Stomach (tissue), 9 donors: ENCODE results near the gene MPV17. TPM values are rescaled to one million over a fixed set of nuclear protein-coding genes. Genes with fewer than 3 reads are reported as not detected.

Experiments
- DNase-seq, 2 donors: peaks; one replicate each; pipeline versions ENCODE4 v3.0.0 to v3.0.0-alpha.2; 2013 to 2019
- H3K27ac ChIP-seq, 5 donors: fragments of 200-600 bp in 4 of 5; sonication (generic) in 4 of 5; one replicate each; pipeline ENCODE4 v1.5.1; 2013 to 2019; ENCODE audit warnings: mild to moderate bottlenecking in 1 of 5, moderate library complexity in 1 of 5
- H3K27me3 ChIP-seq, 3 donors: fragments of 200-600 bp; sonication (generic); one replicate each; pipeline ENCODE4 v1.5.1; 2017 to 2019; ENCODE audit warnings: mixed run types in 1 of 3
- H3K36me3 ChIP-seq, 4 donors: fragments of 200-600 bp; sonication (generic); 1 replicate in 3 of 4; 2 replicates in 1 of 4; pipeline ENCODE4 v1.5.1; 2016 to 2019
- H3K4me1 ChIP-seq, 4 donors: fragments of 200-600 bp; sonication (generic); one replicate each; pipeline ENCODE4 v1.5.1; 2016 to 2019
- H3K4me3 ChIP-seq, 4 donors: fragments of 200-600 bp; sonication (generic) in 3 of 4; one replicate each; pipeline ENCODE4 v1.5.1; 2016 to 2019; ENCODE audit warnings: mild to moderate bottlenecking in 1 of 4
- H3K9me3 ChIP-seq, 4 donors: fragments of 200-600 bp; sonication (generic); one replicate each; pipeline ENCODE4 v1.5.1; 2016 to 2019
- CTCF ChIP-seq, 7 experiments: fragments of 450-650 bp in 4 of 7; fragments of 200-600 bp in 3 of 7; sonication (generic) in 3 of 7; IDR thresholded peaks; one replicate each; pipeline ENCODE4 v1.5.1; 2016 to 2019; ENCODE audit warnings: antibody characterized with exemption in 7 of 7, control low read depth in 2 of 7, mild to moderate bottlenecking in 1 of 7
- EP300 ChIP-seq: sonication (generic); formaldehyde crosslinking; IDR thresholded peaks from one replicate; pipeline ENCODE4 v1.6.1; 2017; ENCODE audit warnings: antibody characterized with exemption
- POLR2A ChIP-seq, 4 donors: fragments of 450-650 bp; IDR thresholded peaks; one replicate each; pipeline ENCODE4 v1.6.1; 2016; ENCODE audit warnings: antibody characterized with exemption in 4 of 4, control low read depth in 2 of 4, mild to moderate bottlenecking in 1 of 4, moderate library complexity in 1 of 4
- POLR2AphosphoS5 ChIP-seq, 3 donors: sonication (generic); formaldehyde crosslinking; IDR thresholded peaks; one replicate each; pipeline ENCODE4 v1.6.1; 2016; ENCODE audit warnings: antibody characterized with exemption in 3 of 3
- WGBS, 5 donors: extraction: QIAGEN DNeasy Blood & Tissue Kit in 3 of 5; methylation state at CpG; one replicate each; pipeline versions ENCODE4 v1.1.5 to v1.1.7; 2013 to 2018; 5-methylcytosine and 5-hydroxymethylcytosine counted together
- intact Hi-C: fragments of 100-400 bp; cut with DNase I; formaldehyde crosslinking; loops from one replicate; pipeline ENCODE4 v1.15.1; 2023; ENCODE audit warnings: low total_unique reads
- polyA plus RNA-seq, 3 donors: library from polyadenylated mRNA; stranded (reverse); fragments of 200-250 nt; gene quantifications; one replicate each; pipeline ENCODE4 v1.2.3, GENCODE V29; 2013
- total RNA-seq, 5 donors: library from RNA; depleted of rRNA; stranded (reverse); fragments of >200 nt; gene quantifications; one replicate each; pipeline versions ENCODE4 v1.1.0 to v1.2.3, GENCODE V29; 2014 to 2016
- donor health status: healthy with polysubstance abuse.
- donor health status: Bipolar disorder and iron deficiency.
- donor health status: healthy.

The MPV17 gene
- total and polyA plus RNA-seq, 8 donors: 8.7 to 98.0 (median 58.5) TPM

GRCh38 chr2:27264253-27264752, 58.6 kb downstream of the MPV17 start:
- DNase-seq: peak in 1 of 2 donors; percentile 38
- TF ChIP-seq POLR2AphosphoS5 (IDR thresholded peaks at IDR 0.05): no peak
- no peak for TF ChIP-seq CTCF (IDR thresholded peaks at IDR 0.05)
- TF ChIP-seq EP300: no peak
- TF ChIP-seq POLR2A (IDR thresholded peaks at IDR 0.05): no peak
- intact Hi-C loops: no loop called here
- 0 to 2% (median 1%) methylated on average over 23 to 38 of the region's 38 CpGs for WGBS, 5 donors
- peaks cover 35 to 40% (median 39%) of the 10 kb centered on the region in 4 donors for H3K4me1 ChIP-seq
- H3K27me3 ChIP-seq: peaks cover 20 to 100% (median 61%) of the 10 kb centered on the region in 3 donors
- no peaks in the 10 kb centered on the region for H3K9me3 ChIP-seq
- H3K27ac ChIP-seq: no peak overlapping the region
- no peaks in the 10 kb centered on the region for H3K36me3 ChIP-seq
- peak overlapping the region; percentile 31 to 64 (median 46) for H3K4me3 ChIP-seq

GRCh38 chr2:27263287-27264252, 59.3 kb downstream of the MPV17 start:
- no peak for DNase-seq
- intact Hi-C loops: no loop called here

GRCh38 chr2:27262379-27263286, 60.3 kb downstream of the MPV17 start, which contains the start of gene SLC30A3:
Gene SLC30A3, minus strand, starts transcription at chr2:27263047. Its CDS starts 141 bp downstream, at chr2:27262906.
- 0 to 1% (median 1%) methylated on average over 11 to 96 of the region's 96 CpGs for WGBS, 5 donors
- Histone ChIP-seq H3K27ac (no peak within 1 kb of the TSS), H3K4me3 (peak within 1 kb of the TSS; percentile 42 to 64 (median 52)), H3K27me3 (peaks cover 33 to 100% (median 73%) of the 10 kb centered on the region in 3 donors), H3K9me3 (no peaks in the 10 kb centered on the region), H3K4me1 (peaks cover 35 to 40% (median 39%) of the 10 kb centered on the region in 4 donors), H3K36me3 (no peaks in the 10 kb centered on the region)
- DNase-seq: peak; percentile 72 to 80
- no peak for TF ChIP-seq POLR2A (IDR thresholded peaks at IDR 0.05)
- no peak for TF ChIP-seq POLR2AphosphoS5 (IDR thresholded peaks at IDR 0.05)
- no peak for TF ChIP-seq CTCF (IDR thresholded peaks at IDR 0.05)
- no peak for TF ChIP-seq EP300
- intact Hi-C loops: no loop called here

More at GRCh38 chr2:27263287-27264252, 59.3 kb downstream of the MPV17 start:
- Histone ChIP-seq H3K27me3 (peaks cover 23 to 100% (median 66%) of the 10 kb centered on the region in 3 donors), H3K4me1 (peaks cover 35 to 40% (median 39%) of the 10 kb centered on the region in 4 donors), H3K9me3 (no peaks in the 10 kb centered on the region), H3K36me3 (no peaks in the 10 kb centered on the region), H3K4me3 (peak overlapping the region; percentile 42 to 64 (median 52)), H3K27ac (no peak overlapping the region)
- 1 to 5% (median 3%) methylated on average over 44 to 46 of the region's 46 CpGs for WGBS, 5 donors
- TF ChIP-seq POLR2AphosphoS5 (IDR thresholded peaks at IDR 0.05): no peak
- TF ChIP-seq CTCF (IDR thresholded peaks at IDR 0.05): no peak
- no peak for TF ChIP-seq EP300

- Histone ChIP-seq H3K4me3 (peak overlapping the region; percentile 42 to 64 (median 52)), H3K4me1 (peaks cover 35 to 40% (median 39%) of the 10 kb centered on the region in 4 donors), H3K27me3 (peaks cover 34 to 100% (median 80%) of the 10 kb centered on the region in 3 donors), H3K9me3 (no peaks in the 10 kb centered on the region), H3K36me3 (no peaks in the 10 kb centered on the region), H3K27ac (no peak overlapping the region)
- no peak for DNase-seq
- 2 to 6% (median 4%) methylated on average over 15 to 40 of the region's 40 CpGs for WGBS, 5 donors
- no peak for TF ChIP-seq POLR2A (IDR thresholded peaks at IDR 0.05)
- TF ChIP-seq CTCF (IDR thresholded peaks at IDR 0.05): no peak
- TF ChIP-seq EP300: no peak
- TF ChIP-seq POLR2AphosphoS5 (IDR thresholded peaks at IDR 0.05): no peak
- intact Hi-C loops: no loop called here
These were observed 61.0 kb downstream of the MPV17 start for GRCh38 chr2:27261926-27262298.
